Endodermal cell (in vitro differentiated cells): ENCODE results near the gene PAXIP1. TPM values are rescaled to one million over a fixed set of nuclear protein-coding genes. Genes with fewer than 3 reads are reported as not detected.
A peak's percentile ranks its signal among the peaks of the same experiment; 100 is the strongest.

ENCODE experiments used
- DNase-seq: peaks from one replicate; pipeline ENCODE4 v3.0.0-alpha.2; 2017
- H3K27ac ChIP-seq: 2 replicates; pipeline ENCODE4 v1.5.1; 2013; ENCODE audit warnings: mild to moderate bottlenecking, low read depth, low read length, moderate library complexity
- H3K27me3 ChIP-seq: 2 replicates; pipeline ENCODE4 v1.6.1; 2013; ENCODE audit warnings: mild to moderate bottlenecking, low read length, moderate library complexity; ENCODE audit not compliant: insufficient read depth, control insufficient read depth, poor library complexity, severe bottlenecking
- H3K36me3 ChIP-seq: 2 replicates; pipeline ENCODE4 v1.7.0; 2013; ENCODE audit warnings: mild to moderate bottlenecking, low read length, moderate library complexity; ENCODE audit not compliant: control insufficient read depth, insufficient read depth
- H3K4me1 ChIP-seq: one replicate; pipeline ENCODE4 v1.7.0; 2013; ENCODE audit warnings: low read length; ENCODE audit not compliant: control insufficient read depth, insufficient read depth
- H3K4me3 ChIP-seq: 2 replicates; pipeline ENCODE4 v1.5.1; 2013; ENCODE audit warnings: mild to moderate bottlenecking, low read length, moderate library complexity
- H3K9ac ChIP-seq: 2 replicates; pipeline ENCODE4 v1.6.1; 2013; ENCODE audit warnings: mild to moderate bottlenecking, low read length, moderate library complexity; ENCODE audit not compliant: poor library complexity, severe bottlenecking; ENCODE audit errors: extremely low read depth
- H3K9me3 ChIP-seq: 2 replicates; pipeline ENCODE4 v1.6.1; 2013; ENCODE audit warnings: mild to moderate bottlenecking, low read length, moderate library complexity; ENCODE audit not compliant: control insufficient read depth
- H3K27ac Mint-ChIP-seq: 2 replicates; pipeline ENCODE4 v1.8.0; 2020; ENCODE audit warnings: mixed read lengths
- H3K27me3 Mint-ChIP-seq: 2 replicates; pipeline ENCODE4 v1.8.0; 2021; ENCODE audit warnings: mild to moderate bottlenecking, mixed read lengths; ENCODE audit not compliant: insufficient read depth
- H3K36me3 Mint-ChIP-seq: 2 replicates; pipeline ENCODE4 v1.8.0; 2020; ENCODE audit warnings: low read depth, mixed read lengths
- H3K4me1 Mint-ChIP-seq: 2 replicates; pipeline ENCODE4 v1.8.0; 2020; ENCODE audit warnings: mixed read lengths
- H3K4me3 Mint-ChIP-seq: 2 replicates; pipeline ENCODE4 v1.8.0; 2020; ENCODE audit warnings: mild to moderate bottlenecking, moderate library complexity, mixed read lengths
- H3K9me3 Mint-ChIP-seq: 2 replicates; pipeline ENCODE4 v1.8.0; 2020; ENCODE audit warnings: mild to moderate bottlenecking, mixed read lengths
- WGBS, 2 experiments: methylation state at CpG; one replicate each; pipeline versions ENCODE4 v1.1.5 to v1.1.7; 2013; ENCODE audit warnings: missing lambda C conversion rate in 2 of 2, mixed read lengths in 1 of 2; ENCODE audit not compliant: insufficient coverage in 1 of 2, insufficient read length in 1 of 2; 5-methylcytosine and 5-hydroxymethylcytosine counted together
- total RNA-seq, 2 donors: library from RNA; stranded (reverse); fragmentation: NEBNext Ultra II Directional in 1 of 2; extraction: Animal tissue kit (Norgen Biotek cat#: 25700) in 1 of 2; gene quantifications; 2 replicates in 1 of 2; 3 replicates in 1 of 2; pipeline ENCODE4 v1.2.1, GENCODE V29; 2021
- TF ChIP-seq, protein P1 (sequence below): fragments of 200-600 bp; sonication (generic); conservative IDR thresholded peaks from 2 replicates; pipeline ENCODE4 v1.5.0; 2021; ENCODE audit warnings: antibody characterized with exemption, mild to moderate bottlenecking

Gene PAXIP1
- total RNA-seq, 2 donors from 2014 or later = 33.4 to 35.0 TPM

GRCh38 chr7:154967401-154967955 is 35.4 kb downstream of the PAXIP1 start:
- no peak overlapping the region for H3K27ac ChIP-seq
- H3K36me3 ChIP-seq = peaks cover 96% of the 10 kb centered on the region
- no peaks in the 10 kb centered on the region for H3K4me1 ChIP-seq
- Mint-ChIP-seq H3K9me3 (no peaks in the 10 kb centered on the region), H3K27me3 (no peaks in the 10 kb centered on the region), H3K27ac (no peak overlapping the region), H3K4me1 (no peaks in the 10 kb centered on the region), H3K4me3 (no peak overlapping the region), H3K36me3 (peaks cover 80% of the 10 kb centered on the region)
- DNase-seq = no peak
- no peaks in the 10 kb centered on the region for H3K27me3 ChIP-seq
- H3K9ac ChIP-seq = no peak overlapping the region
- TF ChIP-seq, protein P1, sequence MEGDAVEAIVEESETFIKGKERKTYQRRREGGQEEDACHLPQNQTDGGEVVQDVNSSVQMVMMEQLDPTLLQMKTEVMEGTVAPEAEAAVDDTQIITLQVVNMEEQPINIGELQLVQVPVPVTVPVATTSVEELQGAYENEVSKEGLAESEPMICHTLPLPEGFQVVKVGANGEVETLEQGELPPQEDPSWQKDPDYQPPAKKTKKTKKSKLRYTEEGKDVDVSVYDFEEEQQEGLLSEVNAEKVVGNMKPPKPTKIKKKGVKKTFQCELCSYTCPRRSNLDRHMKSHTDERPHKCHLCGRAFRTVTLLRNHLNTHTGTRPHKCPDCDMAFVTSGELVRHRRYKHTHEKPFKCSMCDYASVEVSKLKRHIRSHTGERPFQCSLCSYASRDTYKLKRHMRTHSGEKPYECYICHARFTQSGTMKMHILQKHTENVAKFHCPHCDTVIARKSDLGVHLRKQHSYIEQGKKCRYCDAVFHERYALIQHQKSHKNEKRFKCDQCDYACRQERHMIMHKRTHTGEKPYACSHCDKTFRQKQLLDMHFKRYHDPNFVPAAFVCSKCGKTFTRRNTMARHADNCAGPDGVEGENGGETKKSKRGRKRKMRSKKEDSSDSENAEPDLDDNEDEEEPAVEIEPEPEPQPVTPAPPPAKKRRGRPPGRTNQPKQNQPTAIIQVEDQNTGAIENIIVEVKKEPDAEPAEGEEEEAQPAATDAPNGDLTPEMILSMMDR = no peak
- H3K9me3 ChIP-seq = peaks cover 5% of the 10 kb centered on the region
- no peak overlapping the region for H3K4me3 ChIP-seq
- 94 to 100% methylated on average over 3 of the region's 3 CpGs for WGBS, 2 experiments

DNA sequence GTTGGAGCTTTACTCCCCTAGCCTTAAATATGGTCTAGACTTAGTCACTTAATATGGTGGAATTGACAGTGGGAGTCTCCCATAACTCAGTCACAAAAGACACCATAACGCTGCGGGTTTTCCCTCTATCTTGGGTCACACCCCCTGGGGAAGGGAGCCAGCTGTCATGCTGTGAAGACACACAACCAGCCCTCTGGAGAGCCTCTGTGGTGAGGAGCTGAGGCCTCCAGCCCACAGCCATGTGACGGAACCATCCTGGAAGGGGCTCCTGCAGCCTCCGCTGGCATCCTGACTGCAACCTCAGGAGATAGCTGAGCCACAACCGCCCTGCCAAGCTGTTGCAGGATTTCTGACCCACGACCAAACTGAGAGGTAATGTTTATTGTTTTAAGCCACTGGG is 37.9 kb downstream of the PAXIP1 start:
- peaks cover 5% of the 10 kb centered on the region for H3K9me3 ChIP-seq
- no peaks in the 10 kb centered on the region for H3K27me3 Mint-ChIP-seq
- no peak overlapping the region for H3K4me3 Mint-ChIP-seq
- no peak overlapping the region for H3K27ac ChIP-seq
- H3K27me3 ChIP-seq = no peaks in the 10 kb centered on the region
- TF ChIP-seq, protein P1 = no peak
- peaks cover 100% of the 10 kb centered on the region for H3K36me3 ChIP-seq
- H3K4me1 Mint-ChIP-seq = no peaks in the 10 kb centered on the region
- H3K27ac Mint-ChIP-seq = no peak overlapping the region
- peaks cover 96% of the 10 kb centered on the region for H3K36me3 Mint-ChIP-seq
- no peaks in the 10 kb centered on the region for H3K9me3 Mint-ChIP-seq
- DNase-seq = no peak
- no peak overlapping the region for H3K4me3 ChIP-seq
- no peaks in the 10 kb centered on the region for H3K4me1 ChIP-seq
- H3K9ac ChIP-seq = no peak overlapping the region
- WGBS, 2 experiments = 81 to 93% methylated on average over 5 to 6 of the region's 6 CpGs

GRCh38 chr7:154960063-154960790 is 42.7 kb downstream of the PAXIP1 start:
- H3K4me1 ChIP-seq = no peaks in the 10 kb centered on the region
- Mint-ChIP-seq H3K4me1 (peaks cover 8% of the 10 kb centered on the region), H3K36me3 (peaks cover 91% of the 10 kb centered on the region), H3K4me3 (no peak overlapping the region), H3K9me3 (no peaks in the 10 kb centered on the region), H3K27me3 (no peaks in the 10 kb centered on the region), H3K27ac (peak overlapping the region; percentile 32)
- no peak overlapping the region for H3K4me3 ChIP-seq
- no peak overlapping the region for H3K9ac ChIP-seq
- no peaks in the 10 kb centered on the region for H3K27me3 ChIP-seq
- H3K9me3 ChIP-seq = no peaks in the 10 kb centered on the region
- no peak overlapping the region for H3K27ac ChIP-seq
- H3K36me3 ChIP-seq = peaks cover 95% of the 10 kb centered on the region
- DNase-seq = no peak
- TF ChIP-seq, protein P1 = no peak
- WGBS, 2 experiments = 89 to 94% methylated on average over 6 to 9 of the region's 10 CpGs
